AG04449 (cell line): ENCODE data around the gene DPM3.
A peak's percentile ranks its signal among the peaks of the same experiment; 100 is the strongest.

Experiments used
- CTCF ChIA-PET: fragments of 350-600 bp; formaldehyde crosslinking; extraction: SDS; loops from one replicate; lab custom pipeline; 2021; ENCODE audit warnings: antibody characterized with exemption; lab: Yijun Ruan, JAX
- POLR2A ChIA-PET: fragments of 400-600, 350-600 bp; formaldehyde crosslinking; extraction: SDS; loops from one replicate; lab custom pipeline; 2020; ENCODE audit warnings: antibody characterized with exemption, inconsistent platforms; lab: Yijun Ruan, JAX
- DNase-seq: peaks from one replicate; pipeline ENCODE4 v3.0.0-alpha.2; 2010; ENCODE audit warnings: low read depth, low spot score
- H3K4me3 ChIP-seq: 2 replicates; pipeline ENCODE4 v1.5.1; 2011; ENCODE audit warnings: low read depth, mild to moderate bottlenecking, control low read depth, low read length
- TF ChIP-seq, protein P1 (sequence below): IDR thresholded peaks from one replicate; pipeline ENCODE4 v1.5.1; 2011; ENCODE audit warnings: mild to moderate bottlenecking, moderate library complexity, low read length, control low read depth, inconsistent platforms; ENCODE audit not compliant: insufficient read depth; ENCODE audit errors: missing control alignments

The DPM3 gene

DNA sequence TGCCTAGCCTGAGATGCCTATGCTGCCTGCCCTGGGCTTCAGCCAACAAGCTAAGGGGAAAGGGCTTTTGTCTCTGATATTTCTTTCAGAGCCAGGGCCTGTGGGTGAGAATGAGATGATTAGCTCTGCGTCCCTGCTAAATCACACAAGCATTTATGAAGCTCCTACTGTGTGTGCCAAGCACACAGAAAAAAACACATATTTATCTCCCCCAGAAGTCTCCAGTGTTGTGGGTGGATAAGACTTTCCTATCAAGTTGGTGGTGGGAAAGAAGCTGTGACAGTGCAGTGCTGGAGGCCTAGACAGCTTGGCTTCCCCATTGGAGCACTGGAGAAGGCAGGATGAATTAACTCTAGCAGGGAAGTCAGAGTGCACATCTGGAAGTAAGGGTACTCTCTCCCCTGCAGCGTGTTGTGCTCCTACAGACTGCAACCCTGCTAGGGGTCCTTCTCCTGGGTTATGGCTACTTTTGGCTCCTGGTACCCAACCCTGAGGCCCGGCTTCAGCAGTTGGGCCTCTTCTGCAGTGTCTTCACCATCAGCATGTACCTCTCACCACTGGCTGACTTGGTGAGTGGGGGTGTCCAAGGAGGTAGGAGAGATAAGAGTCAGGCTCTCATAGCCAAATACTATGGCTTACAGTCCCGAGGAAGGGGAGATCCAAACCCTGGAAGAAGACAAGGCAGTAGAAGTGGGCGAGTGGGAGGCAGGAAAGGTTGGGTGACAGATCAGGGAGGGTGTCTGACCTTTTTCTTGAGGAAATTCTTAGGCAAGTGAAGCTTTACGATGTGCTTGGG is 3.0 kb downstream of the DPM3 start:
- no peak for DNase-seq
- ChIA-PET CTCF (interaction anchor here (0.7 to 4.9 kb wide), 8 partner anchors 8 to 120 kb away, joined by 3 to 26 read pairs (median 8); partner anchors contain the start of gene KRTCAP2), POLR2A (no interaction called here)
- TF ChIP-seq, protein P1, sequence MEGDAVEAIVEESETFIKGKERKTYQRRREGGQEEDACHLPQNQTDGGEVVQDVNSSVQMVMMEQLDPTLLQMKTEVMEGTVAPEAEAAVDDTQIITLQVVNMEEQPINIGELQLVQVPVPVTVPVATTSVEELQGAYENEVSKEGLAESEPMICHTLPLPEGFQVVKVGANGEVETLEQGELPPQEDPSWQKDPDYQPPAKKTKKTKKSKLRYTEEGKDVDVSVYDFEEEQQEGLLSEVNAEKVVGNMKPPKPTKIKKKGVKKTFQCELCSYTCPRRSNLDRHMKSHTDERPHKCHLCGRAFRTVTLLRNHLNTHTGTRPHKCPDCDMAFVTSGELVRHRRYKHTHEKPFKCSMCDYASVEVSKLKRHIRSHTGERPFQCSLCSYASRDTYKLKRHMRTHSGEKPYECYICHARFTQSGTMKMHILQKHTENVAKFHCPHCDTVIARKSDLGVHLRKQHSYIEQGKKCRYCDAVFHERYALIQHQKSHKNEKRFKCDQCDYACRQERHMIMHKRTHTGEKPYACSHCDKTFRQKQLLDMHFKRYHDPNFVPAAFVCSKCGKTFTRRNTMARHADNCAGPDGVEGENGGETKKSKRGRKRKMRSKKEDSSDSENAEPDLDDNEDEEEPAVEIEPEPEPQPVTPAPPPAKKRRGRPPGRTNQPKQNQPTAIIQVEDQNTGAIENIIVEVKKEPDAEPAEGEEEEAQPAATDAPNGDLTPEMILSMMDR, result no peak
- peak overlapping the region; percentile 53 for H3K4me3 ChIP-seq

DNA sequence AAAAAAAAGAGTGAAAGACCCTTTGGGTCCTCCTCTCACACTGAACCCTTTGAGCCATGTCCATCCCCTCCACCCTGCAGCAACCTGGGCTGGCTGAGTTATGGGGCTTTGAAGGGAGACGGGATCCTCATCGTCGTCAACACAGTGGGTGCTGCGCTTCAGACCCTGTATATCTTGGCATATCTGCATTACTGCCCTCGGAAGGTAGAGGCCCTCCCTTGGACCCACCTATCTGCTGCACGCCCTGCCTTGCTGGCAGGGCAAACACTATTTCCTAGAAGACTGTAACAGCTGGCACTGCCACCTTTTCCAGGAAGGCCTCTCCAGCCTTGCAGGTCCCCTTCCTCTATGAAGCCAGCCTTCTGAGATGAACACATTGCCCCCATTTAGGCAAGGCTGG is 3.6 kb downstream of the DPM3 start:
- CTCF ChIA-PET, result interaction anchor here (2.2 to 4.9 kb wide), 4 partner anchors 30 to 51 kb away, joined by 12 to 26 read pairs (median 15); partner anchors contain the start of gene KRTCAP2
- DNase-seq, result no peak
- TF ChIP-seq, protein P1, result no peak
- H3K4me3 ChIP-seq, result peak overlapping the region; percentile 53
- POLR2A ChIA-PET, result interaction anchor here (0.9 kb wide), 1 partner anchor 28 kb away, joined by 4 read pairs; no protein-coding TSS in a partner anchor

DNA sequence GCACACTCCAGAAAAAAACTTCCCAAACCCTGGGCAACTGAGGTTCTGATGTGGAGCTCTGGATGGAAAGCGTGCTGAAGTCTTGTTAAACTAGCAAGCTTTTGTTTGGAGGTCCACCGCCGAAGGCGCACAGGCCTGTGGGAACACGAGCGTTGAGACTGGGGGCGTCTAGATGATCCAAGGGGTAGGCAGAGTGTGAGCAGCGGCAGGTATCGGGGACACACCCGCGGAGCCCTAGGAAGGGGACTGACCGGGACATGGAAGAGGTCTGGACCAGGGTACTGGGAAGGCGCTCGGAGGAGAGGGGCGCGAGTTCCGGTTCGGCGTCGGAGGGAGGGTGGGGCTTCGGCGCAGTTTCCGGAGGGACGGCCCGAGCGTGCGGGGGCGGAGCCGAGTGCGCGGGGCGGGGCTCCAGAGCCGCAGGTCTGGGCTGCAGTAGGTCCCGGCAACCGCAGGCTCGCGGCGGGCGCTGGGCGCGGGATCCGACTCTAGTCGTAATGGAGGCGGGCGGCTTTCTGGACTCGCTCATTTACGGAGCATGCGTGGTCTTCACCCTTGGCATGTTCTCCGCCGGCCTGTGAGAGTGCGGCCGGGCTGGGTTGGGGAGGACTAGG is 4.8 kb downstream of the DPM3 start, which contains the start of gene SLC50A1:
Gene SLC50A1, plus strand, starts transcription at position 438 of the 614 bp plus-strand sequence. Its CDS starts 60 bp downstream, at position 498.
- TF ChIP-seq, protein P1, result no peak
- POLR2A ChIA-PET, result interaction anchor here (0.6 to 1.5 kb wide), 3 partner anchors 27 to 545 kb away, joined by 3 to 6 read pairs (median 4); partner anchors contain the start of gene KRTCAP2
- peak; percentile 46 for DNase-seq

DNA sequence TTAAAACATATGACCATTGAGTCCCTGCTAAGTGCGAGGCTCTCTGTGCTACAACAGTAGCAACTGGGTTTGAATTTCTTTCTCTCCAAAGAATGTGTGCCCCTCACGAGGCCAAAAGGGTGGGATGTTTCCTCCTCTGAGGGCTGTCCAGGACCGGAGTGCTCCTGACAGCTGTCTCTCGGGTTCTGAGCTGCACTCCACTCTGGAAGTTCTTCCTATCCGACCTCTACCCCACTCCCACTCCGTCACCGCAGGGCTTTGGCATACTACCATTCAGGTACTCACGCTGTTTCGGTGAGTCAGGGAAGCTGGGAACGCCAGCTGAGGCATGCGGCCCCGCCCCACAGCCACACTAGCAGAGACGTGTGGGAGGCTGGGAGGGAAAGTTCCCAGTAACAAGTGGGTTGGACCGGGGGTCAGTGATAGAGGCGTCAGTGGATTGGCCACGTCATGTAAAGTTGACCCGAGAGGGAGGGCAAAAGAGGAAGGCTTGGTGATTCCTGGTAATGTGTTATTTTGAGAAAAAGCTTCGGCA is 5.4 kb downstream of the DPM3 start:
- CTCF ChIA-PET, result interaction anchor here (0.8 to 4.9 kb wide), 8 partner anchors 33 to 136 kb away, joined by 3 to 35 read pairs (median 8); partner anchors contain the start of gene KRTCAP2
- DNase-seq, result peak; percentile 67
- POLR2A ChIA-PET, result interaction anchor here (1.5 kb wide), 1 partner anchor 38 kb away, joined by 6 read pairs; the partner anchor contains the start of gene KRTCAP2
- peak overlapping the region; percentile 94 for H3K4me3 ChIP-seq
- TF ChIP-seq, protein P1, result no peak

More for the DNA sequence above, 4.8 kb downstream of the DPM3 start, which contains the start of gene SLC50A1:
- CTCF ChIA-PET, result interaction anchor here (0.9 to 4.9 kb wide), 7 partner anchors 32 to 136 kb away, joined by 3 to 35 read pairs (median 9); partner anchors contain the start of gene KRTCAP2
- H3K4me3 ChIP-seq, result peak within 1 kb of the TSS; percentile 94

DNA sequence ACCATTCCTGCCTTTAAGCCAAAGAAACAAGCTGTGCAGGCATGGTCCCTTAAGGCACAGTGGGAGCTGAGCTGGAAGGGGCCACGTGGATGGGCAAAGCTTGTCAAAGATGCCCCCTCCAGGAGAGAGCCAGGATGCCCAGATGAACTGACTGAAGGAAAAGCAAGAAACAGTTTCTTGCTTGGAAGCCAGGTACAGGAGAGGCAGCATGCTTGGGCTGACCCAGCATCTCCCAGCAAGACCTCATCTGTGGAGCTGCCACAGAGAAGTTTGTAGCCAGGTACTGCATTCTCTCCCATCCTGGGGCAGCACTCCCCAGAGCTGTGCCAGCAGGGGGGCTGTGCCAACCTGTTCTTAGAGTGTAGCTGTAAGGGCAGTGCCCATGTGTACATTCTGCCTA is 6.0 kb downstream of the DPM3 start:
- POLR2A ChIA-PET, result interaction anchor here (1.5 kb wide), 1 partner anchor 38 kb away, joined by 6 read pairs; the partner anchor contains the start of gene KRTCAP2
- CTCF ChIA-PET, result interaction anchor here (0.8 to 4.9 kb wide), 10 partner anchors 33 to 135 kb away, joined by 3 to 35 read pairs (median 6); partner anchors contain the start of gene KRTCAP2
- no peak overlapping the region for H3K4me3 ChIP-seq
- no peak for DNase-seq
- TF ChIP-seq, protein P1, result no peak
